Sigmoid colon (tissue), 7 donors: ENCODE measurements around the gene EAF2. TPM values are rescaled to one million over a fixed set of nuclear protein-coding genes. Genes with fewer than 3 reads are reported as not detected.

Experiments
- DNase-seq: peaks from one replicate; pipeline ENCODE4 v3.0.0-alpha.2; 2019
- H3K27ac ChIP-seq, 4 donors: fragments of 200-600 bp; sonication (generic); one replicate each; pipeline ENCODE4 v1.5.1; 2016 to 2019; ENCODE audit warnings: mild to moderate bottlenecking in 1 of 4
- H3K27me3 ChIP-seq, 3 donors: fragments of 200-600 bp; sonication (generic); one replicate each; pipeline ENCODE4 v1.5.1; 2019; ENCODE audit warnings: mild to moderate bottlenecking in 1 of 3
- H3K36me3 ChIP-seq, 4 donors: fragments of 200-600 bp; sonication (generic); one replicate each; pipeline ENCODE4 v1.5.1; 2016 to 2019
- H3K4me1 ChIP-seq, 4 donors: fragments of 200-600 bp; sonication (generic); one replicate each; pipeline ENCODE4 v1.5.1; 2017 to 2019
- H3K4me3 ChIP-seq, 4 donors: fragments of 200-600 bp; sonication (generic); one replicate each; pipeline ENCODE4 v1.5.1; 2017 to 2019; ENCODE audit warnings: mild to moderate bottlenecking in 2 of 4, moderate library complexity in 1 of 4
- H3K9me3 ChIP-seq, 4 donors: fragments of 200-600 bp in 3 of 4; sonication (generic) in 3 of 4; one replicate each; pipeline versions ENCODE4 v1.5.1 to v1.6.1; 2013 to 2019
- CTCF ChIP-seq, 4 experiments: fragments of 450-650 bp in 3 of 4; fragments of 200-600 bp in 1 of 4; IDR thresholded peaks; one replicate each; pipeline ENCODE4 v1.5.1; 2016 to 2019; ENCODE audit warnings: antibody characterized with exemption in 4 of 4, mild to moderate bottlenecking in 3 of 4, moderate library complexity in 2 of 4
- EP300 ChIP-seq, 4 donors: sonication (generic); formaldehyde crosslinking; IDR thresholded peaks; one replicate each; pipeline ENCODE4 v1.6.1; 2017; ENCODE audit warnings: antibody characterized with exemption in 4 of 4
- POLR2A ChIP-seq, 2 donors: fragments of 450-650 bp; IDR thresholded peaks; one replicate each; pipeline ENCODE4 v1.6.1; 2016; ENCODE audit warnings: antibody characterized with exemption in 2 of 2, mild to moderate bottlenecking in 2 of 2, moderate library complexity in 2 of 2
- POLR2AphosphoS5 ChIP-seq, 4 donors: sonication (generic); formaldehyde crosslinking; IDR thresholded peaks; one replicate each; pipeline ENCODE4 v1.6.1; 2017; ENCODE audit warnings: antibody characterized with exemption in 4 of 4
- WGBS, 2 donors: extraction: QIAGEN DNeasy Blood & Tissue Kit; methylation state at CpG; one replicate each; pipeline ENCODE4 v1.1.7; 2013; 5-methylcytosine and 5-hydroxymethylcytosine counted together
- intact Hi-C: fragments of 100-400 bp; cut with DNase I; formaldehyde crosslinking; loops from one replicate; pipeline ENCODE4 v1.15.1; 2023
- polyA plus RNA-seq, 3 donors: library from polyadenylated mRNA; stranded (reverse); fragments of 200-250 nt; gene quantifications; one replicate each; pipeline ENCODE4 v1.2.3, GENCODE V29; 2013
- total RNA-seq, 4 donors: library from RNA; depleted of rRNA; stranded (reverse); fragments of >200 nt; gene quantifications; one replicate each; pipeline ENCODE4 v1.1.0, GENCODE V29; 2016
- donor health status: healthy with polysubstance abuse.
- donor health status: Bipolar disorder and iron deficiency.
- donor health status: healthy.

EAF2 gene
- total and polyA plus RNA-seq, 7 donors = 3.3 to 16.0 (median 7.8) TPM

GRCh38 chr3:121913305-121913990 is 78.4 kb downstream of the EAF2 start:
- intact Hi-C loops = no loop called here
- 35 to 89% methylated on average over 2 of the region's 2 CpGs for WGBS, 2 donors
- H3K4me3 ChIP-seq = no peak overlapping the region
- no peaks in the 10 kb centered on the region for H3K27me3 ChIP-seq
- H3K36me3 ChIP-seq = no peaks in the 10 kb centered on the region
- TF ChIP-seq POLR2AphosphoS5 (IDR thresholded peaks at IDR 0.05) (no peak), EP300 (IDR thresholded peaks at IDR 0.05) (no peak), POLR2A (IDR thresholded peaks at IDR 0.05) (no peak), CTCF (IDR thresholded peaks at IDR 0.05) (no peak)
- peak overlapping the region in 1 of 4 donors; percentile 32 for H3K27ac ChIP-seq
- DNase-seq = no peak
- no peaks in the 10 kb centered on the region for H3K9me3 ChIP-seq
- H3K4me1 ChIP-seq = no peaks in the 10 kb centered on the region

- intact Hi-C loops = no loop called here
- Histone ChIP-seq H3K9me3 (no peaks in the 10 kb centered on the region), H3K4me1 (no peaks in the 10 kb centered on the region), H3K4me3 (no peak overlapping the region), H3K36me3 (no peaks in the 10 kb centered on the region), H3K27me3 (no peaks in the 10 kb centered on the region), H3K27ac (peak overlapping the region in 1 of 4 donors; percentile 32)
- WGBS, 2 donors = 72 to 90% methylated on average over 12 of the region's 12 CpGs
- TF ChIP-seq POLR2A (IDR thresholded peaks at IDR 0.05) = no peak
- TF ChIP-seq EP300 (IDR thresholded peaks at IDR 0.05) = no peak
- TF ChIP-seq POLR2AphosphoS5 (IDR thresholded peaks at IDR 0.05) = no peak
- TF ChIP-seq CTCF (IDR thresholded peaks at IDR 0.05) = no peak
- no peak for DNase-seq
Measured at GRCh38 chr3:121914081-121914998, 79.3 kb downstream of the EAF2 start.

- Histone ChIP-seq H3K27ac (no peak overlapping the region), H3K4me3 (no peak overlapping the region), H3K36me3 (no peaks in the 10 kb centered on the region), H3K27me3 (no peaks in the 10 kb centered on the region), H3K4me1 (no peaks in the 10 kb centered on the region), H3K9me3 (no peaks in the 10 kb centered on the region)
- TF ChIP-seq POLR2A (IDR thresholded peaks at IDR 0.05) (no peak), POLR2AphosphoS5 (IDR thresholded peaks at IDR 0.05) (no peak), CTCF (IDR thresholded peaks at IDR 0.05) (no peak), EP300 (IDR thresholded peaks at IDR 0.05) (no peak)
- intact Hi-C loops = no loop called here
- DNase-seq = no peak
Measured at GRCh38 chr3:121916189-121916588, 81.2 kb downstream of the EAF2 start.

GRCh38 chr3:121918779-121919483 is 83.9 kb downstream of the EAF2 start:
- H3K4me1 ChIP-seq = no peaks in the 10 kb centered on the region
- WGBS, 2 donors = 90 to 96% methylated on average over 19 of the region's 19 CpGs
- H3K27me3 ChIP-seq = no peaks in the 10 kb centered on the region
- no peaks in the 10 kb centered on the region for H3K9me3 ChIP-seq
- DNase-seq = no peak
- H3K36me3 ChIP-seq = no peaks in the 10 kb centered on the region
- no peak overlapping the region for H3K4me3 ChIP-seq
- no peak overlapping the region for H3K27ac ChIP-seq
- intact Hi-C loops = no loop called here
- TF ChIP-seq EP300 (IDR thresholded peaks at IDR 0.05) (no peak), CTCF (IDR thresholded peaks at IDR 0.05) (no peak), POLR2AphosphoS5 (IDR thresholded peaks at IDR 0.05) (no peak), POLR2A (IDR thresholded peaks at IDR 0.05) (no peak)
